IPS-18c (cell line): ENCODE data around the gene CFTR.

Experiments
- H3K4me3 ChIP-seq: 2 replicates; pipeline ENCODE4 v1.7.0; 2013; ENCODE audit warnings: low read depth, mild to moderate bottlenecking, low read length, moderate library complexity; ENCODE audit not compliant: insufficient read depth
- H3K9me3 ChIP-seq: one replicate; pipeline ENCODE4 v1.6.1; 2013; ENCODE audit warnings: mild to moderate bottlenecking, low read length, moderate library complexity; ENCODE audit not compliant: control insufficient read depth, insufficient read depth

Gene CFTR

GRCh38 chr7:117659531-117660011, 179.7 kb downstream of the CFTR start:
- H3K4me3 ChIP-seq: no peak overlapping the region
- H3K9me3 ChIP-seq: no peaks in the 10 kb centered on the region

- H3K4me3 ChIP-seq: no peak overlapping the region
- H3K9me3 ChIP-seq: no peaks in the 10 kb centered on the region
Observed at GRCh38 chr7:117661328-117661727, 181.5 kb downstream of the CFTR start.

DNA sequence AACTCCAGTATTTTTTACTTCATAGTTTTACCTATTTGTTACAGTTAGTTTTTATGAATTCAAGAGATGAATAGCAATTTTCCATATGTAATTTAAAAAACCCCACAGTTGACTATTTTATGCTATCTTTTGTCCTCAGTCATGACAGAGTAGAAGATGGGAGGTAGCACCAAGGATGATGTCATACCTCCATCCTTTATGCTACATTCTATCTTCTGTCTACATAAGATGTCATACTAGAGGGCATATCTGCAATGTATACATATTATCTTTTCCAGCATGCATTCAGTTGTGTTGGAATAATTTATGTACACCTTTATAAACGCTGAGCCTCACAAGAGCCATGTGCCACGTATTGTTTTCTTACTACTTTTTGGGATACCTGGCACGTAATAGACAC, 184.2 kb downstream of the CFTR start:
- no peak overlapping the region for H3K4me3 ChIP-seq
- no peaks in the 10 kb centered on the region for H3K9me3 ChIP-seq

GRCh38 chr7:117665368-117665767, 185.5 kb downstream of the CFTR start:
- H3K4me3 ChIP-seq: no peak overlapping the region
- H3K9me3 ChIP-seq: no peaks in the 10 kb centered on the region

DNA sequence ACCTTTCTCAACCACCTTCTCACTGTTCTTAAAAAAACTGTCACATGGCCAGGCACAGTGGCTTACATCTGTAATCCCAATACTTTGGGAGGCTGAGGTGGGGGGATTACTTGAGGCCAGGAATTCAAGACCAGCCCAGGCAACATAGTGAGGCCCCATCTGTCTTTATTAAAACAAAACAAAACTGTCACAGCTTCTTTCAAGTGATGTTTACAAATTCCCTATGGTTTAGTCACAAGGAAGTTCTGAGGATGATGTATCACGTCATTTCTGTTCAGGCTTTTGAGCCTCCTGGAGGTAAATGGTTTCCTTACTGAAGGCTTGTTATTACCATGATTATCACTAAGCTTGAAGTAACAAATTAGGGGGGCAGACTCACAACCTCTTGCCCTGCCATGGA, 186.2 kb downstream of the CFTR start:
- H3K4me3 ChIP-seq: no peak overlapping the region

DNA sequence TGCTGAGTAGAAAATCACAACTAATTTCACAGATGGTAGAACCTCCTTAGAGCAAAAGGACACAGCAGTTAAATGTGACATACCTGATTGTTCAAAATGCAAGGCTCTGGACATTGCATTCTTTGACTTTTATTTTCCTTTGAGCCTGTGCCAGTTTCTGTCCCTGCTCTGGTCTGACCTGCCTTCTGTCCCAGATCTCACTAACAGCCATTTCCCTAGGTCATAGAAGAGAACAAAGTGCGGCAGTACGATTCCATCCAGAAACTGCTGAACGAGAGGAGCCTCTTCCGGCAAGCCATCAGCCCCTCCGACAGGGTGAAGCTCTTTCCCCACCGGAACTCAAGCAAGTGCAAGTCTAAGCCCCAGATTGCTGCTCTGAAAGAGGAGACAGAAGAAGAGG, 186.9 kb downstream of the CFTR start:
- H3K4me3 ChIP-seq: no peak overlapping the region
- no peaks in the 10 kb centered on the region for H3K9me3 ChIP-seq

More for the DNA sequence above, 186.2 kb downstream of the CFTR start:
- no peaks in the 10 kb centered on the region for H3K9me3 ChIP-seq

GRCh38 chr7:117667456-117667855, 187.6 kb downstream of the CFTR start:
- Histone ChIP-seq H3K9me3 (no peaks in the 10 kb centered on the region), H3K4me3 (no peak overlapping the region)

GRCh38 chr7:117669818-117670217, 190.0 kb downstream of the CFTR start:
- H3K4me3 ChIP-seq: no peak overlapping the region
- H3K9me3 ChIP-seq: no peaks in the 10 kb centered on the region

DNA sequence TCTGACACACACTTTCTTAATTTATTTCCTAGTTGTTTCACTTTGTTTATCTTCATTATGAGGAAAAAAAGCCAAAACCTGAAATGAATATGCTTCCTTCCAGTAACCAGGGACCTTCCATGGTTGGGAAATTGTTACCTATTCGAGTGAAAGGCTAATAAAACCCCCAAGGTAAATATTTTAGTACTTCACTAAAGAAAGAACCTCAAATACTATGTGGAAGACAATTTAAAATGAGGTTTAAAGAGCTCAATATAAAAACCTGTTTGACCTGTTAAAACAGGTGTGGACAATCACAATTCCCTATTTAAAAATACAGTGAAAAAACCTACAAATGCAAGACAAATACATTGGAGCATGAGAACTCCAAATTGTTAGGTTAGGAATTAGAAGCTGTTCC, 192.6 kb downstream of the CFTR start:
- H3K4me3 ChIP-seq: no peak overlapping the region
- no peaks in the 10 kb centered on the region for H3K9me3 ChIP-seq

DNA sequence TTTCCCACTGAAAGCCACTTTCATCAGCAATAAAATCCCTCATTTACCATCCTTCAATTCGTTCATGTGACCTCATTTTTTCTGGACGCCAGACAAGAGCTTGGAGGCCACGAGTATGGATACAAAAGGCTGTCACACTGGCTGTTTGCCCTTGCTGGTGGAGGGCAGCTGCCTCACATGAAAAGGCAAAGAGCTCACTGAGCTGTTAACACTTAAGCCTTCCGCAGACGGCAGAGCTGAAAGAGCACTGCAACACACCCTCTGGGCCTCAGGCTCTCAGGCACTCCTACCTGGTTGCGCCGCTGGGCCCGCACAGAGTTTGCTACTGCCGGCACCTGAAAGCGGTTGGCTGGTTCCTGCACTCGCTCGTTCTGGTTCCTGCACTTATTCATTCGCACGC, 193.5 kb downstream of the CFTR start:
- H3K4me3 ChIP-seq: peak overlapping the region; percentile 17
- H3K9me3 ChIP-seq: no peaks in the 10 kb centered on the region

GRCh38 chr7:117673839-117674238, 194.0 kb downstream of the CFTR start:
- H3K4me3 ChIP-seq: peak overlapping the region; percentile 17; the same call in 1 of the 2 replicates

GRCh38 chr7:117674617-117675016, 194.8 kb downstream of the CFTR start:
- Histone ChIP-seq H3K9me3 (no peaks in the 10 kb centered on the region), H3K4me3 (no peak overlapping the region)

More at GRCh38 chr7:117673839-117674238, 194.0 kb downstream of the CFTR start:
- H3K9me3 ChIP-seq: no peaks in the 10 kb centered on the region

- Histone ChIP-seq H3K9me3 (no peaks in the 10 kb centered on the region), H3K4me3 (no peak overlapping the region)
Observed at GRCh38 chr7:117675497-117676435, 195.9 kb downstream of the CFTR start.

DNA sequence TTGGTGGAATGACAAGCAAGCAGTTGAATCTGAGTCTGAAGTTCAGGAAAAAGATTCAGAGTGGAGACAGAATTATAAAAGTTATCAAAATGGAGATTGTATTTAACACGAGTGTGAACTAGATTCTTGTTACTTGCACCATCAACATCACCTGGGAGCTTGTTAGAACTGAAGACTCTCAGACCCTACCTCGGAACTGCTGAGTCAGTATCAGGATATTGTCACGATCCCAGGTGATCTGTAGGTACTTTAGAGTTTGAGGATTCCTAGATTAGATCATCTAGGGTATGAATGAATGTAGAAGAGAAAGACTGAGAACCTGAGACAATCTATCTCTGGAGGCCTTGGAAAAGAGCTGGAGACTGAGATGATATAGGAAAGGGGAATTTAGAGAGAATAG, 199.3 kb downstream of the CFTR start:
- no peaks in the 10 kb centered on the region for H3K9me3 ChIP-seq
- no peak overlapping the region for H3K4me3 ChIP-seq

GRCh38 chr7:117682681-117683385, 203.0 kb downstream of the CFTR start:
- no peaks in the 10 kb centered on the region for H3K9me3 ChIP-seq

DNA sequence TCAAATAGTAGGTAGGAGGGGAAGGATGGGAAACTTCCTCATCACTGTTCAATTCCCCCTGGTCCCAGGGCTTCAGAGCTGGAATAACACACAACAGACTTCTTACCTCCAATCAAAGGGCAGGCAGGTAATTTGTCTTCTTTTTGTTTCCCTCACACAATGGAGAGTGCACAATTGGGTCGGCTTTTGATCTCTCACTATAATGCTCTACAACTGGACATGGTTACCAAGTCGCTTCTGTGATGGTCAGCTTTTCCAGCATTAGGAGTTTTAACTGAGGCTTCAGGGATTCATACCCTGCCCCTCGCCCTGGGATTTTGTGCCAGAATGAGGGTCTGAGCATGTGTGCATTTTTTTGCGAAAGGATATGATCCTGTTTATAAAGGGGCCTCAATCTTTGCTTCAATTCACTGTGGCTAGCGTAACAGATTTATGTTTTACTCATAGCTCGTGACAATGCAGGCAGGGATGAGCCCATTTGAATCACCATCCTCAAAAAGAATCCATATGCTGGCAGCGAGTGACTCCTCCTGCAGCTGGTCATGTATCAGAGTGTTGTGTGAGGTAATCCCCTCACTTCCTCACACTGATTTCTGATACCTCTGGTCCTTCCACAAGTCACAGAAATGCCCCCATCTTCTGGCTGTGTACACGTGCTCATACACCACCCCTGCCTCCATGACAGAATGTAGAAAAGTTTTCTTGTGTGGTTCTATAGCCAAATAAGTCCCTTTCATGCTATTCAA, 203.8 kb downstream of the CFTR start:
- Histone ChIP-seq H3K4me3 (no peak overlapping the region), H3K9me3 (no peaks in the 10 kb centered on the region)

More at GRCh38 chr7:117682681-117683385, 203.0 kb downstream of the CFTR start:
- H3K4me3 ChIP-seq: no peak overlapping the region; the same call in 1 of the 2 replicates

DNA sequence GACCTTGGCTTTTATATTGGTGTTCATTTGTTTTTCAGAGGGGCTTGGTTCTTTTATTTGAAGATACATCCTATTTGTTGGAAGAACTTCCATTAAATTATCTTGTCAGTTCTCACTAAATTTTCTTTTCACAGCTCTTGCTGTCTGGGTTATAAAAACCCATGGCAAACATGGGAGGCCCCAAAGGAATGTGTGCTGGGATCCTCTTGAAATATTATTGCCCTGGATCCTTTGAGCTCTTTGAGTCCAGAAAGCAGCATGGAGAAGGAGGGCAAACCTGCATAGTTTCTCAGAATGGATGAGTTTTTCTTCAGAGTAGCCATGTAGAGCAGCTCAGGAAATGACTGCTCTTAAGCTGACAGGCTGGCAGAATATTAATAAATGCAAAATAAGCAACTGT, 206.0 kb downstream of the CFTR start:
- no peaks in the 10 kb centered on the region for H3K9me3 ChIP-seq
- no peak overlapping the region for H3K4me3 ChIP-seq
